Left ventricle myocardium superior (tissue), 1 donor: ENCODE measurements around the gene GLI2. TPM values are rescaled to one million over a fixed set of nuclear protein-coding genes. Genes with fewer than 3 reads are reported as not detected.

Experiments used
- ATAC-seq: fragments of 200-7000 bp; cut with Tn5 transposase; one replicate; pipeline ENCODE4 v1.9.1; 2020; ENCODE audit warnings: mild to moderate bottlenecking, moderate library complexity
- DNase-seq: peaks from one replicate; pipeline ENCODE4 v3.0.0-alpha.2; 2020
- intact Hi-C: fragments of 100-400 bp; cut with micrococcal nuclease; formaldehyde crosslinking; loops from one replicate; pipeline ENCODE4 v1.11.0; 2022
- total RNA-seq: library from RNA; stranded (reverse); fragmentation: NEBNext Ultra II Directional; extraction: Animal tissue kit (Norgen Biotek cat#: 25700); gene quantifications from one replicate; pipeline ENCODE4 v1.2.1, GENCODE V29; 2021
- donor health status: DM: no; HTN: yes; CAD: no; lungs with severe emphysema.

GLI2 gene
- total RNA-seq, 1 donor from 2014 or later, result 2.1 TPM

GRCh38 chr2:120765678-120766469 lies 30.2 kb downstream of the GLI2 start:
- ATAC-seq (peak; percentile 92), DNase-seq (peak; percentile 91)
- intact Hi-C loops, result no loop called here

GRCh38 chr2:120766470-120767351 lies 31.0 kb downstream of the GLI2 start:
- DNase-seq (peak; percentile 23), ATAC-seq (no peak)
- intact Hi-C loops, result no loop called here

- ATAC-seq (no peak), DNase-seq (peak; percentile 31)
- intact Hi-C loops, result no loop called here
Observed at GRCh38 chr2:120767486-120768005, 31.9 kb downstream of the GLI2 start.

- intact Hi-C loops, result no loop called here
- no peak for ATAC-seq
- peak; percentile 15 for DNase-seq
Observed at GRCh38 chr2:120768112-120769048, 32.7 kb downstream of the GLI2 start.

GRCh38 chr2:120769076-120769786 lies 33.6 kb downstream of the GLI2 start:
- intact Hi-C loops, result no loop called here
- DNase-seq, result peak; percentile 15
- ATAC-seq, result no peak

- DNase-seq, result no peak
- intact Hi-C loops, result no loop called here
- ATAC-seq, result no peak
Observed at GRCh38 chr2:120769787-120770120, 34.1 kb downstream of the GLI2 start.

GRCh38 chr2:120770176-120770575 lies 34.5 kb downstream of the GLI2 start:
- DNase-seq, result peak; percentile 7
- intact Hi-C loops, result no loop called here
- ATAC-seq, result no peak

- ATAC-seq (no peak), DNase-seq (peak; percentile 6)
- intact Hi-C loops, result no loop called here
Observed at GRCh38 chr2:120770641-120771040, 35.0 kb downstream of the GLI2 start.

- peak; percentile 90 for ATAC-seq
- DNase-seq, result peak; percentile 71
- intact Hi-C loops, result no loop called here
Observed at GRCh38 chr2:120771111-120771780, 35.6 kb downstream of the GLI2 start.

GRCh38 chr2:120771781-120772208 lies 36.1 kb downstream of the GLI2 start:
- DNase-seq (no peak), ATAC-seq (peak; percentile 55)
- intact Hi-C loops, result no loop called here

- peak; percentile 23 for DNase-seq
- no peak for ATAC-seq
- intact Hi-C loops, result no loop called here
Observed at GRCh38 chr2:120772261-120772660, 36.6 kb downstream of the GLI2 start.

- DNase-seq, result peak; percentile 15
- intact Hi-C loops, result no loop called here
- no peak for ATAC-seq
Observed at GRCh38 chr2:120773186-120773800, 37.6 kb downstream of the GLI2 start.

- DNase-seq, result peak; percentile 17
- intact Hi-C loops, result no loop called here
- ATAC-seq, result no peak
Observed at GRCh38 chr2:120774557-120775160, 39.0 kb downstream of the GLI2 start.

- DNase-seq (peak; percentile 10), ATAC-seq (no peak)
- intact Hi-C loops, result no loop called here
Observed at GRCh38 chr2:120775194-120775593, 39.5 kb downstream of the GLI2 start.

GRCh38 chr2:120775801-120776589 lies 40.3 kb downstream of the GLI2 start:
- intact Hi-C loops, result no loop called here
- no peak for ATAC-seq
- peak; percentile 19 for DNase-seq

GRCh38 chr2:120776649-120777048 lies 41.0 kb downstream of the GLI2 start:
- intact Hi-C loops, result no loop called here
- ATAC-seq (no peak), DNase-seq (peak; percentile 19)
